DOHH2 (cell line): ENCODE results near the gene SYNCRIP.

Experiments
- CTCF ChIP-seq: fragments of 200-600 bp; sonication (generic); IDR thresholded peaks from one replicate; pipeline ENCODE4 v1.5.1; 2014; ENCODE audit warnings: antibody characterized with exemption, mild to moderate bottlenecking, low read depth, low read length; ENCODE audit not compliant: poor library complexity, severe bottlenecking
- EZH2phosphoT487 ChIP-seq: fragments of 200-600 bp; sonication (generic); IDR thresholded peaks from 2 replicates; pipeline ENCODE4 v1.6.1; 2017; ENCODE audit warnings: borderline replicate concordance, mild to moderate bottlenecking, antibody characterized with exemption, low read length, moderate library complexity, mixed read lengths

GRCh38 chr6:85678602-85679444 lies 36.1 kb upstream of the SYNCRIP start:
- TF ChIP-seq CTCF (peak; percentile 27), EZH2phosphoT487 (no peak)
